HL-60 (cell line): ENCODE data around the gene MAD1L1.
"Not testable (repeated sequence)": the region's sequence is repeated elsewhere in the genome, so short reads cannot be mapped to it uniquely, and the experiment has no call there.

Source experiments
- DNase-seq, 2 experiments: peaks; one replicate each; pipeline ENCODE4 v3.0.0-alpha.2; 2010 to 2020; ENCODE audit warnings: low read depth in 1 of 2, low spot score in 1 of 2
- H3K27ac ChIP-seq: fragments of 250-450 bp; sonication (Bioruptor Pico); replicated peaks from 2 replicates; pipeline ENCODE4 v1.5.1; 2020; ENCODE audit warnings: mild to moderate bottlenecking, moderate library complexity
- H3K27me3 ChIP-seq: fragments of 250-450 bp; sonication (Bioruptor Pico); 2 replicates; pipeline ENCODE4 v1.5.1; 2021; ENCODE audit warnings: mild to moderate bottlenecking, moderate library complexity; ENCODE audit not compliant: insufficient read depth, poor library complexity, severe bottlenecking
- H3K4me3 ChIP-seq: replicated peaks from 2 replicates; pipeline ENCODE4 v1.5.1; 2011; ENCODE audit warnings: mild to moderate bottlenecking, control low read depth, low read length; ENCODE audit not compliant: insufficient read depth
- CTCF ChIP-seq: IDR thresholded peaks from one replicate; pipeline ENCODE4 v1.5.1; 2011; ENCODE audit warnings: low read length, control low read depth, inconsistent platforms; ENCODE audit not compliant: insufficient read depth
- GABPA ChIP-seq: IDR thresholded peaks from 2 replicates; pipeline ENCODE4 v1.6.1; 2012; ENCODE audit warnings: low read depth
- POLR2AphosphoS5 ChIP-seq: IDR thresholded peaks from 2 replicates; pipeline ENCODE4 v1.6.1; 2012; ENCODE audit warnings: low read depth
- REST ChIP-seq: IDR thresholded peaks from 2 replicates; pipeline ENCODE4 v1.6.1; 2012; ENCODE audit warnings: low read depth; ENCODE audit not compliant: insufficient replicate concordance
- SPI1 ChIP-seq: IDR thresholded peaks from 2 replicates; pipeline ENCODE4 v1.6.1; 2012; ENCODE audit warnings: low read depth, mild to moderate bottlenecking, borderline replicate concordance

The MAD1L1 gene

GRCh38 chr7:1818575-1819258, 414.0 kb downstream of the MAD1L1 start:
- no peak for TF ChIP-seq SPI1
- H3K27me3 ChIP-seq: no peaks in the 10 kb centered on the region
- DNase-seq: no peak
- H3K27ac ChIP-seq: peak overlapping the region; percentile 70
- no peak overlapping the region for H3K4me3 ChIP-seq

- TF ChIP-seq POLR2AphosphoS5: no peak
- TF ChIP-seq REST: no peak
- TF ChIP-seq GABPA: no peak
- TF ChIP-seq SPI1: no peak
- no peak for TF ChIP-seq CTCF
- no peak overlapping the region for H3K27ac ChIP-seq
- no peak overlapping the region for H3K4me3 ChIP-seq
- no peak for DNase-seq
- H3K27me3 ChIP-seq: no peaks in the 10 kb centered on the region
Observed at GRCh38 chr7:1817061-1817712, 415.6 kb downstream of the MAD1L1 start.

DNA sequence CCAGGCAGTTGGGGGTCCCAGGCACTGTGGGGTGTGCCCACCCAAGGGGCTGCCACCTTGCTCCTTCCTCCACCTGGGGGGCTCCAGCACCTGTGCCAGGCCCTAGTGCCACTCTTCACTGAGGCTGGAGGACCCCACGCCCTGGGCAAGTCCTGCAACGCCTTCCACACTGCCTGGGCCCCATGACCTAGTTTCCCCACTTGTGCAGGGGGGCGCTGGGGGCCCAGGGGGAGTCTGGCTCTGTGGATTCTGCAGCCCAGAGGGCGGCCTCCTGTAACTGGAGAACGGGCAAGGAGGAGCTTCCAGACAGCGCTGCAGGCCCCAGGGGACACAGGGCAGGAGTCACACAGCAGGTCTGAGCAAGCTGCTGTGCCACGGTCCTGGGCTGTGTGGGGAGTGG, 416.3 kb downstream of the MAD1L1 start:
- DNase-seq, H3K4me3 ChIP-seq, H3K27me3 ChIP-seq, H3K27ac ChIP-seq: not testable (repeated sequence)

DNA sequence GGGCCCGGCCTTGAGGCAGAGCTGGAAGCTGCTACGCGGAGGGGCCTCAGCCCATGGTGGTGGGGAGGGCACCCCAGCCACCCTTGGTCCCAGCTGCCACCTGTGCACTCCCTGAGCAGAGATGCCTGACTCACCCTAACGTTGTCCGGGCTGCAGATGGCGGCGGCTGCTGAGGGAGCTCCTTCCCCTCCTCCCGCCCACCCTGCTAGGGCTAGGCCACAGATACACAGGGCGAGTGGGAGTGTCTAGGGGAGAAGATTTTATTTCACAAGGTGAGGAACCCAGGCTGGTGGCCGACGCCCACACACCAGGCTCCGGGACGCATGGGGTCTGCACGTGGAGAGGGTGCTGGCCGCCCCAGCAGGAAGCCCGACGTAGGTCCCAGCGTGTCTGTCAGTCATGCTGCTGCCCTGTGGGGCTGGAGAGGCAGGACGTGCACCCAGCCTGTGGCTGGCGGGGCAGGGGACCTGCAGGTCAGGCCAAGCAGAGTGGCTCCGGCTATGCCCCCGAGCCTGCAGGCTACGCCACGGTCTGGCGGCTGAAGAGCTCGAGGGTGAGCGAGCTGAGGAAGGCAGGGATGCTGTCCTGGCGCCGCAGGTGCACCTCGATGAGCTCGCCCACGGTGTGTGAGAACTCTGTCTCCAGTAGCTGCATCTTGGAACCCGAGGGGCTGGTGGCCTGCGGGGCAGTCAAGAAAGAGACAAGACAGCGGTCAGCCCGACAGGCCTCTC, 417.0 kb downstream of the MAD1L1 start:
- TF ChIP-seq SPI1 (peak; percentile 1; the same call in 1 of the 2 replicates), POLR2AphosphoS5 (peak; percentile 62; the same call in 1 of the 2 replicates)
- not testable (repeated sequence) for H3K4me3 ChIP-seq, H3K27me3 ChIP-seq, H3K27ac ChIP-seq
- peak in 1 of 2 experiments; percentile 63 for DNase-seq

GRCh38 chr7:1815051-1815481, 417.7 kb downstream of the MAD1L1 start:
- H3K27ac ChIP-seq: no peak overlapping the region

More at GRCh38 chr7:1815051-1815481, 417.7 kb downstream of the MAD1L1 start:
- H3K27me3 ChIP-seq: no peaks in the 10 kb centered on the region
- no peak overlapping the region for H3K4me3 ChIP-seq
- TF ChIP-seq SPI1 (no peak), GABPA (no peak), REST (no peak), CTCF (no peak)
- no peak for DNase-seq
